Thymus (tissue), 11 donors: ENCODE data around the gene PPIE. TPM values are rescaled to one million over a fixed set of nuclear protein-coding genes. Genes with fewer than 3 reads are reported as not detected.

Experiments used
- DNase-seq, 9 donors: peaks; one replicate each; pipeline ENCODE4 v3.0.0-alpha.2; 2013; ENCODE audit warnings: low spot score in 9 of 9, low read depth in 6 of 9, missing footprints in 1 of 9
- H3K27ac ChIP-seq, 2 donors: one replicate each; pipeline ENCODE4 v1.5.1; 2013; ENCODE audit warnings: control low read depth in 1 of 2, low read depth in 1 of 2, low read length in 1 of 2, mild to moderate bottlenecking in 1 of 2, moderate library complexity in 1 of 2
- H3K27me3 ChIP-seq, 2 donors: one replicate each; pipeline ENCODE4 v1.5.1; 2013; ENCODE audit warnings: low read length in 1 of 2; ENCODE audit not compliant: control insufficient read depth in 2 of 2, insufficient read depth in 1 of 2
- H3K36me3 ChIP-seq, 2 donors: one replicate each; pipeline ENCODE4 v1.5.1; 2013; ENCODE audit warnings: low read length in 1 of 2, mild to moderate bottlenecking in 1 of 2, moderate library complexity in 1 of 2; ENCODE audit not compliant: control insufficient read depth in 2 of 2, insufficient read depth in 2 of 2
- H3K4me1 ChIP-seq, 2 donors: one replicate each; pipeline ENCODE4 v1.5.1; 2013; ENCODE audit warnings: low read length in 2 of 2; ENCODE audit not compliant: control insufficient read depth in 2 of 2, insufficient read depth in 2 of 2
- H3K4me3 ChIP-seq, 2 donors: one replicate each; pipeline ENCODE4 v1.5.1; 2013; ENCODE audit warnings: low read length in 2 of 2, control low read depth in 1 of 2, mild to moderate bottlenecking in 1 of 2
- H3K9me3 ChIP-seq, 2 donors: one replicate each; pipeline ENCODE4 v1.5.1; 2013; ENCODE audit warnings: low read length in 1 of 2, mild to moderate bottlenecking in 1 of 2; ENCODE audit not compliant: control insufficient read depth in 2 of 2, insufficient read depth in 1 of 2
- WGBS: extraction: QIAGEN DNeasy Blood & Tissue Kit; methylation state at CpG from one replicate; pipeline ENCODE4 v1.1.7; 2013; 5-methylcytosine and 5-hydroxymethylcytosine counted together
- polyA plus RNA-seq: library from polyadenylated mRNA; stranded (reverse); fragments of 200-250 nt; gene quantifications from one replicate; pipeline ENCODE4 v1.2.3, GENCODE V29; 2013
- total RNA-seq: library from RNA; stranded (reverse); fragments of 120-200 nt; gene quantifications from one replicate; pipeline ENCODE4 v1.2.4, GENCODE V29; 2013
- donor health status: healthy.

PPIE gene
- total and polyA plus RNA-seq, 2 donors, result 45.0 to 54.2 TPM

DNA sequence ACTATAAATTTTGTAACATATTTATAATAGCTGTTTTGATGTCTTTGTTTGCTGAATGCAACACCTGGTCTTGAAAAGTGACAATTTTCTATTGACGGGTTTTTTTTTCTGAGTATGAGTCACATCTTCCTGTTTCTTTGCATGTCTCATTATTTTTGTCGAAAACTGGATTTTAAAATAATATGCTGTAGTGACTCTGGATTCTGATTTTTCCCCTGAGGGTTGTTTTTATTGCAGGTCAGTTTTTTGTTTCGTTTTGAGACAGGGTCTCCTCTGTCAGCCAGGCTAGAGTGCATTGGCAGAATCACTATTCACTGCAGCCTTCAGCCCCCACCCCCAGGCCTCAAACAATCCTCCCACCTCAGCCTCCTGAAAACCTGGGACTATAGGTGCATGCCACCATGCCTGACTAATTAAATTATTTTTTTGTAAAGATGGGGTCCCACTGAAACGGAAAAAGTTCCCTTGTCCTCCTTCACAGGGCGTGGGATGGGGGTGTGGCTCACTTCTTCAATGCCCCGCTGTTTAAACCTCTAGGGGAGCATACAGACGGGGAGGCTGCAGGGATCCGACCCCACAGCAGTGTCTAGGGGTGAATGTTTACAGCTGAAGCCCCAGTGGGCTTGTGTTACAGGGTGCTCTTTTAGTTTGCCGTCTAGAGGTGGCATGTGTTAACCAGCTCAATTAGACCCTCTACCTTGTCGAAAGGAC is 11.3 kb upstream of the PPIE start:
- no peaks in the 10 kb centered on the region for H3K4me1 ChIP-seq
- 57% methylated on average over 10 of the region's 10 CpGs for WGBS
- no peak overlapping the region for H3K4me3 ChIP-seq
- no peak for DNase-seq
- peaks cover 18 to 60% of the 10 kb centered on the region in 2 donors for H3K27me3 ChIP-seq
- H3K27ac ChIP-seq, result no peak overlapping the region
- H3K36me3 ChIP-seq, result no peaks in the 10 kb centered on the region
- H3K9me3 ChIP-seq, result no peaks in the 10 kb centered on the region

GRCh38 chr1:39727932-39728317 is 10.8 kb upstream of the PPIE start:
- Histone ChIP-seq H3K4me3 (no peak overlapping the region), H3K9me3 (no peaks in the 10 kb centered on the region), H3K27me3 (peaks cover 21 to 64% of the 10 kb centered on the region in 2 donors), H3K4me1 (no peaks in the 10 kb centered on the region), H3K36me3 (no peaks in the 10 kb centered on the region), H3K27ac (no peak overlapping the region)
- no peak for DNase-seq
- WGBS, result 68% methylated on average over 14 of the region's 14 CpGs

GRCh38 chr1:39729030-39729429 is 9.7 kb upstream of the PPIE start:
- peaks cover 23 to 72% of the 10 kb centered on the region in 2 donors for H3K27me3 ChIP-seq
- no peak overlapping the region for H3K4me3 ChIP-seq
- DNase-seq, result no peak
- H3K27ac ChIP-seq, result no peak overlapping the region
- WGBS, result 73% methylated on average over 3 of the region's 3 CpGs
- no peaks in the 10 kb centered on the region for H3K36me3 ChIP-seq
- no peaks in the 10 kb centered on the region for H3K9me3 ChIP-seq
- H3K4me1 ChIP-seq, result no peaks in the 10 kb centered on the region

- peaks cover 26 to 74% of the 10 kb centered on the region in 2 donors for H3K27me3 ChIP-seq
- H3K4me1 ChIP-seq, result no peaks in the 10 kb centered on the region
- H3K4me3 ChIP-seq, result no peak overlapping the region
- H3K9me3 ChIP-seq, result peaks cover 0 to 1% of the 10 kb centered on the region in 2 donors
- no peak overlapping the region for H3K27ac ChIP-seq
- WGBS, result 82% methylated on average over 4 of the region's 4 CpGs
- H3K36me3 ChIP-seq, result no peaks in the 10 kb centered on the region
- no peak for DNase-seq
Observed at GRCh38 chr1:39729842-39730241, 8.8 kb upstream of the PPIE start.

DNA sequence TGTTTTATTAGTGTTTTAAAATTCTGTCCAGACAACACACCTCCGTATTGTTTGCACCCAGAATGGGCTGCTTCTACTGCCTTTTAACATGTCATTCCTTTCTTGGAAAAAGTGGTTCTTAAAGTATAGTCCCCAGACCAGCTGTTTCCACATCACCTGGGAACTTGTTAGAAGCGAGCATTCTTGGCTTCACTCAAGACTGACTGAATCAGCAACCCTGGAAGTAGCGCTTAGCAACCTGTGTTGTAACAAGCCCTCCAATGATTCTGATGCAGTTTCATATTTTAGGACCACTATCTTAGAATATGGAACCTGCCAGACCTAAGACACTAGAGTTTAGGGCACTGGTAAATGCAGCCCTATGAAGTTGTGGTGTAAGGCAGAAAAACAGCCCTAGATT is 6.0 kb upstream of the PPIE start:
- no peak for DNase-seq
- peaks cover 25 to 62% of the 10 kb centered on the region in 2 donors for H3K27me3 ChIP-seq

GRCh38 chr1:39733161-39733560 is 5.5 kb upstream of the PPIE start:
- no peak overlapping the region for H3K4me3 ChIP-seq
- no peak overlapping the region for H3K27ac ChIP-seq
- H3K9me3 ChIP-seq, result peaks cover 0 to 4% of the 10 kb centered on the region in 2 donors
- peaks cover 0 to under 1% of the 10 kb centered on the region in 2 donors for H3K4me1 ChIP-seq
- H3K36me3 ChIP-seq, result no peaks in the 10 kb centered on the region
- H3K27me3 ChIP-seq, result peaks cover 21 to 57% of the 10 kb centered on the region in 2 donors
- no peak for DNase-seq
- WGBS, result 82% methylated on average over 7 of the region's 7 CpGs

More for the DNA sequence above, 6.0 kb upstream of the PPIE start:
- H3K9me3 ChIP-seq, result peaks cover 0 to 3% of the 10 kb centered on the region in 2 donors
- 73% methylated on average over 3 of the region's 3 CpGs for WGBS
- H3K36me3 ChIP-seq, result no peaks in the 10 kb centered on the region
- no peak overlapping the region for H3K4me3 ChIP-seq
- H3K27ac ChIP-seq, result no peak overlapping the region
- no peaks in the 10 kb centered on the region for H3K4me1 ChIP-seq

DNA sequence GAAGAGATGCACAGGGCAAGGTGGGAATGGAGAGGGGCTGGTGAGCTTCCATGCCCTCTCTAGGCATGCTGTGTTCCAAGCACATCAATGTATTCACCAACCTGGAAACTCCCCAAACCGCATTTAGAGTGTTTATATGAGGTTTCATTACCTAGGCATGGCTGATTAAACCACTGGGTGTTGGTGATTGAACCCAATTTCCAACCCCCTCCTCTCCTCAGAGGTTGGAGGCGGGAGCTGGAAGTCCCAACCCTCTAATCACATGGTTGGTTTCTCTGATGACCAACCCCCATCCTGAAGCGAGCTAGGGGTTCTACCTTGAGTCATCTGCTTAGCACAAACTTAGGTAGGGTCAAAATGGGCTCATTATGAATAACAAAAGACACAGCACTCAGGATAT is 3.0 kb upstream of the PPIE start:
- no peak overlapping the region for H3K4me3 ChIP-seq
- peaks cover 9 to 15% of the 10 kb centered on the region in 2 donors for H3K4me1 ChIP-seq
- peaks cover 16 to 38% of the 10 kb centered on the region in 2 donors for H3K27me3 ChIP-seq
- H3K36me3 ChIP-seq, result peaks cover 0 to under 1% of the 10 kb centered on the region in 2 donors
- DNase-seq, result no peak
- H3K27ac ChIP-seq, result no peak overlapping the region
- H3K9me3 ChIP-seq, result peaks cover 0 to 9% of the 10 kb centered on the region in 2 donors
- 84% methylated on average over 3 of the region's 3 CpGs for WGBS

GRCh38 chr1:39737546-39738169 is 1.0 kb upstream of the PPIE start:
- no peak overlapping the region for H3K27ac ChIP-seq
- peaks cover 0 to 9% of the 10 kb centered on the region in 2 donors for H3K9me3 ChIP-seq
- H3K4me3 ChIP-seq, result no peak overlapping the region
- H3K4me1 ChIP-seq, result peaks cover 9 to 15% of the 10 kb centered on the region in 2 donors
- WGBS, result 97% methylated on average over 9 of the region's 9 CpGs
- peaks cover 10 to 31% of the 10 kb centered on the region in 2 donors for H3K27me3 ChIP-seq
- no peak for DNase-seq
- peaks cover 6 to 12% of the 10 kb centered on the region in 2 donors for H3K36me3 ChIP-seq

DNA sequence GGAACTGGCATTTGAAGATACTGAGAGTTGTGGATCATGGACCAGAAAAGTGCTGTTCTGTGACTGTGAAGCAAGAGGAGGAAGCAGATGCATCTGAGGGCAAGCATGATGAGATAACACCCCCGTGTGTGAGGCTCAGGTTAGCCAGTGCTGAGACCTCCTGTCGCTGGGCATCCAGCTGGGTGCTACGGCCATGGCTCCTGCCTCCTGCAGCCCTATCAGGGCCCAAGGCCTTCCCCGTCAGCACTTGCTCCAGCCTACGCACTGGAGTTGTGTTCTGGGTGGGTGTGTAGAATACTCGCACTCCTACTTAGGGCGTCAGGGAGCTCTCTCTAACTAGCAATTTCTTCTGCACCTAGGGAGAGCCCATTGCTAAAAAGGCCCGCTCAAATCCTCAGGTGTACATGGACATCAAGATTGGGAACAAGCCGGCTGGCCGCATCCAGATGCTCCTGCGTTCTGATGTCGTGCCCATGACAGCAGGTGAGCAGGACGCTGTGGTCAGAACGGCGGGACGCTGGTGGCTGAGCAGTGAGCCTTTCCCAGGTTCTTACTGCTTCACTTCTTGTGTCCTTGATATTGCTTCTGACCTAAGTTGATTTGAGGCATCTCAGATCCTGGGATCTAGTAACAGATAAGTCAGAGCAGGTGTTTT is 6.5 kb downstream of the PPIE start:
- 98% methylated on average over 16 of the region's 16 CpGs for WGBS
- H3K9me3 ChIP-seq, result no peaks in the 10 kb centered on the region

More for the DNA sequence above, 6.5 kb downstream of the PPIE start:
- Histone ChIP-seq H3K36me3 (peaks cover 67 to 75% of the 10 kb centered on the region in 2 donors), H3K27ac (no peak overlapping the region), H3K4me1 (no peaks in the 10 kb centered on the region), H3K4me3 (no peak overlapping the region), H3K27me3 (no peaks in the 10 kb centered on the region)
- DNase-seq, result no peak
